Keratinocyte (primary cell): ENCODE measurements around the gene JAG2. TPM values are rescaled to one million over a fixed set of nuclear protein-coding genes. Genes with fewer than 3 reads are reported as not detected.

Experiments
- DNase-seq: peaks from one replicate; pipeline ENCODE4 v3.0.0-alpha.2; 2011; ENCODE audit warnings: low read depth, missing footprints, low spot score
- FAIRE-seq: peaks from 2 replicates; lab custom pipeline; 2011; peaks lifted over from hg19 to GRCh38; lab: Jason Lieb, UNC
- H2AFZ ChIP-seq: 2 replicates; pipeline ENCODE4 v1.6.0; 2012; ENCODE audit warnings: low read length, control low read depth, inconsistent platforms; ENCODE audit not compliant: control insufficient read depth
- H3K27ac ChIP-seq: 2 replicates; pipeline ENCODE4 v1.5.1; 2011; ENCODE audit warnings: low read length; ENCODE audit not compliant: control insufficient read depth, insufficient read depth
- H3K27me3 ChIP-seq: 3 replicates; pipeline ENCODE4 v1.6.0; 2011; ENCODE audit warnings: low read length; ENCODE audit not compliant: control insufficient read depth, insufficient read depth; ENCODE audit errors: extremely low read depth
- H3K36me3 ChIP-seq, 2 experiments: 2 replicates in 1 of 2; 3 replicates in 1 of 2; pipeline ENCODE4 v1.5.1; 2011; ENCODE audit warnings: low read length in 2 of 2, mild to moderate bottlenecking in 1 of 2; ENCODE audit not compliant: control insufficient read depth in 2 of 2, insufficient read depth in 2 of 2; ENCODE audit errors: extremely low read depth in 1 of 2
- H3K4me1 ChIP-seq: 3 replicates; pipeline ENCODE4 v1.5.1; 2011; ENCODE audit warnings: low read length; ENCODE audit not compliant: control insufficient read depth, insufficient read depth; ENCODE audit errors: extremely low read depth
- H3K4me2 ChIP-seq: 3 replicates; pipeline ENCODE4 v1.6.0; 2011; ENCODE audit warnings: low read depth, low read length; ENCODE audit not compliant: control insufficient read depth, insufficient read depth; ENCODE audit errors: extremely low read depth
- H3K4me3 ChIP-seq, 3 experiments: fragments of 200-600 bp in 1 of 3; sonication (generic) in 1 of 3; 2 replicates in 2 of 3; 3 replicates in 1 of 3; pipeline ENCODE4 v1.5.1; 2011 to 2016; ENCODE audit warnings: low read length in 3 of 3, mild to moderate bottlenecking in 3 of 3, control low read depth in 2 of 3, inconsistent platforms in 1 of 3, low read depth in 1 of 3, mixed read lengths in 1 of 3, mixed run types in 1 of 3, moderate library complexity in 1 of 3; ENCODE audit not compliant: control insufficient read depth in 2 of 3, insufficient read depth in 2 of 3; ENCODE audit errors: extremely low read depth in 1 of 3
- H3K79me2 ChIP-seq: 2 replicates; pipeline ENCODE4 v1.6.0; 2012; ENCODE audit warnings: low read length; ENCODE audit not compliant: control insufficient read depth, insufficient read depth
- H3K9ac ChIP-seq: 3 replicates; pipeline ENCODE4 v1.6.0; 2011; ENCODE audit warnings: low read length; ENCODE audit not compliant: control insufficient read depth, insufficient read depth; ENCODE audit errors: extremely low read depth
- H3K9me1 ChIP-seq: 3 replicates; pipeline ENCODE4 v1.6.0; 2011; ENCODE audit warnings: low read length; ENCODE audit not compliant: control insufficient read depth, insufficient read depth; ENCODE audit errors: extremely low read depth
- H3K9me3 ChIP-seq: 2 replicates; pipeline ENCODE4 v1.5.1; 2012; ENCODE audit warnings: low read depth, low read length; ENCODE audit not compliant: control insufficient read depth
- H4K20me1 ChIP-seq: 3 replicates; pipeline ENCODE4 v1.6.0; 2011; ENCODE audit warnings: low read length; ENCODE audit not compliant: control insufficient read depth, insufficient read depth; ENCODE audit errors: extremely low read depth
- CTCF ChIP-seq, 3 experiments: IDR thresholded peaks in 1 of 3; conservative IDR thresholded peaks in 1 of 3; optimal IDR thresholded peaks in 1 of 3; 2 replicates in 2 of 3; 3 replicates in 1 of 3; pipeline versions ENCODE3 to v1.5.1; 2011; ENCODE audit warnings: low read length in 3 of 3, mild to moderate bottlenecking in 3 of 3, moderate library complexity in 2 of 3, control low read depth in 1 of 3, inconsistent platforms in 1 of 3; ENCODE audit not compliant: insufficient read depth in 2 of 3; ENCODE audit errors: extremely low read depth in 1 of 3
- EZH2 ChIP-seq: IDR thresholded peaks from one replicate; pipeline ENCODE4 v1.6.1; 2012; ENCODE audit warnings: inconsistent platforms, mild to moderate bottlenecking, low read length, moderate library complexity
- dilution Hi-C: fragments of 300-500 bp; cut with MboI; formaldehyde crosslinking; loops from one replicate; pipeline ENCODE4 v1.7.0; 2020; ENCODE audit warnings: low sequenced_read_pairs; ENCODE audit not compliant: extremely low pct_ligation_motif_present
- polyA plus RNA-seq, 5 experiments: library from polyadenylated mRNA; depleted of rRNA in 3 of 5; stranded (reverse) in 3 of 5; stranded (forward) in 1 of 5; unstranded in 1 of 5; fragments of >200 nt; gene quantifications; 1 replicate in 1 of 5; 2 replicates in 3 of 5; 3 replicates in 1 of 5; pipeline versions ENCODE4 v1.2.1 to v1.2.3, GENCODE V29; 2011 to 2012; ENCODE audit warnings: missing spikeins in 2 of 5, low read depth in 1 of 5, low replicate concordance in 1 of 5

JAG2 gene
- polyA plus RNA-seq, 1 donor (not counting 4 experiments of a cell fraction or from before 2014, with no cell fraction given) = 28.3 TPM

GRCh38 chr14:105203057-105203531, 34.5 kb upstream of the JAG2 start:
- Histone ChIP-seq H3K27ac (no peak overlapping the region), H3K4me1 (peaks cover 11% of the 10 kb centered on the region), H3K36me3 (no peaks in the 10 kb centered on the region), H3K9ac (no peak overlapping the region), H3K4me3 (no peak overlapping the region), H3K4me2 (no peak overlapping the region), H3K9me1 (no peaks in the 10 kb centered on the region), H3K79me2 (no peaks in the 10 kb centered on the region), H4K20me1 (no peaks in the 10 kb centered on the region), H2AFZ (no peak overlapping the region), H3K27me3 (peaks cover 3% of the 10 kb centered on the region), H3K9me3 (no peaks in the 10 kb centered on the region)
- dilution Hi-C loops = no loop called here
- peak; percentile 61 for FAIRE-seq
- DNase-seq = no peak
- no peak for TF ChIP-seq EZH2
- TF ChIP-seq CTCF (optimal IDR thresholded peaks at IDR 0.05 in 1 of 3, IDR thresholded peaks at IDR 0.05 in 1 of 3, conservative IDR thresholded peaks at IDR 0.05 in 1 of 3; ENCODE audit: extremely low read depth in 1 of 3, insufficient read depth in 2 of 3, low read length in 3 of 3) = peak; percentile 82 to 93 (median 86)

- TF ChIP-seq CTCF (optimal IDR thresholded peaks at IDR 0.05 in 1 of 3, IDR thresholded peaks at IDR 0.05 in 1 of 3, conservative IDR thresholded peaks at IDR 0.05 in 1 of 3; ENCODE audit: extremely low read depth in 1 of 3, insufficient read depth in 2 of 3, low read length in 3 of 3) (no peak), EZH2 (no peak)
- Histone ChIP-seq H4K20me1 (no peaks in the 10 kb centered on the region), H3K79me2 (no peaks in the 10 kb centered on the region), H3K9ac (no peak overlapping the region), H3K9me3 (no peaks in the 10 kb centered on the region), H3K4me3 (no peak overlapping the region), H2AFZ (no peak overlapping the region), H3K36me3 (no peaks in the 10 kb centered on the region), H3K27me3 (peaks cover 13% of the 10 kb centered on the region), H3K4me1 (peaks cover 11% of the 10 kb centered on the region), H3K27ac (no peak overlapping the region), H3K4me2 (no peak overlapping the region), H3K9me1 (no peaks in the 10 kb centered on the region)
- DNase-seq = no peak
- no peak for FAIRE-seq
- dilution Hi-C loops = no loop called here
Measured at GRCh38 chr14:105201925-105202513, 33.4 kb upstream of the JAG2 start.
